CD4-positive, alpha-beta T cell treated with Interferon gamma for 1 hour (primary cell): ENCODE measurements around the gene ANGPT4.
"Not testable (repeated sequence)": the region's sequence is repeated elsewhere in the genome, so short reads cannot be mapped to it uniquely, and the experiment has no call there.

Experiments
- DNase-seq: peaks from one replicate; pipeline ENCODE4 v3.0.0-alpha.2; 2020

ANGPT4 gene

DNA sequence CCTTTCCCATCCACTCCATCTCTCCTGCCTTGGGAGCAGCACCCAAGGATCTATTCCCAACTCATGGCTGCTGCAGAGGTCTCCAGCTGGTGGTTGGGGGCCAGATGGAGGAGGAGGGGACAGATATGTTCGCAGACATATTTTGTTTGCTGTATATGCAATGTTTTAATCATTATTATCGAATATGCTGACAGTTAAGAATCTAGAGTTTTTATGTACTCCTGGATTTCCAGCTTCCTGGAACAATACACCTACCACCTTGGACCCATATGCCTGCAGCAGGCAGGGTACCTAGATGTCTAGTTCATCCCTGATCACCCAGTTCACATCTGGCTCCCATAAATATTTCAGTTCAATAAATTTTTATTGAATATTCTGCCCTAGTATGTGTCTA lies 73.6 kb downstream of the ANGPT4 start:
- DNase-seq: no peak

DNA sequence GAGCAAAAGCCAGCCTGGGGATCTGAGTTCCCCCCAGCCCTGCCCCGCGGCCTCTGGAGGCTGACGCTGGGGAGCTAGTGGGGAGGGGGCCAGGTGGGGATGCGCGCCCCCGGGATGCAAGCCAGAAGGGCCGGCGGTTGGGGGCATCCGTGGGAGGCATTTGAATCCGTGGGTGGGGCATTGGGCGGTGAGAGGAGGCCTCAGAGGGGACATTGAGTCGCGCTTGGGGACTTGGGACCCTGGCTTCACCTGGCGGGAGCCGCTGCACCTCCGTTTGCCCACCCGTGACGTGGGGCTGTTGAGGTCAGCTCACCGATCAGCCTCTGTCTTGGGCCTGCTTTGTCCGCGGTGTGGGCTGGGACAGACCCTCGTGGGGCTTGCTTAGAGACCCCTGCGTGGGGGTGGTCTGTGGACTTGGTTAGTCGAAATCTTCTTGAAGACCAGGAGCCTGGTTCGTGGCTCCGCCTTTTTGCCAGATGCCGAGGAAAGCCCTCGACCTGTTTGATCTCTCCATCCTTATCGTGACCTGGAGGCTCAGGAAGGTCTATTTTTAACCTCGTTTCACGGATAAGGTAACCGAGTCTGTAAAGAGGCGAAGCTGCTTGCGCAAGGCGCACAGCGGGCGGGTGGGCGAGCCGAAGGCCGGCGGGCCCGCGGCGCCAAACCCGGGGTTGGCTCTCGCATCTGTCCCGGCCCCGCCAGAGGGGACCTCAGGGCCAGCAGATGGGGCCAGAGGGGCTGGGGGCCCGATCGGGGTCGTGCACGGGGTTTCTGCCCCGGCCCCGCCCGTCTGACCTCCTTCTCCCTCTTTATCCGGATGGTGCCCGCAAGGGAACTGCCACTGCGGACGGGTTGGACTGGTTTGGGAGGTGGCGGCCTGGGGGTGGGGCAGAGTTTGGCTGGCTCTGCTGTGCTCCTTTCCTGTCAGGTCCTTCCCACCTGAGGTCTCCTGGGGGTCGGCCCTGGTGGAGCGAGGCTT lies 74.3 kb downstream of the ANGPT4 start:
- no peak for DNase-seq

DNA sequence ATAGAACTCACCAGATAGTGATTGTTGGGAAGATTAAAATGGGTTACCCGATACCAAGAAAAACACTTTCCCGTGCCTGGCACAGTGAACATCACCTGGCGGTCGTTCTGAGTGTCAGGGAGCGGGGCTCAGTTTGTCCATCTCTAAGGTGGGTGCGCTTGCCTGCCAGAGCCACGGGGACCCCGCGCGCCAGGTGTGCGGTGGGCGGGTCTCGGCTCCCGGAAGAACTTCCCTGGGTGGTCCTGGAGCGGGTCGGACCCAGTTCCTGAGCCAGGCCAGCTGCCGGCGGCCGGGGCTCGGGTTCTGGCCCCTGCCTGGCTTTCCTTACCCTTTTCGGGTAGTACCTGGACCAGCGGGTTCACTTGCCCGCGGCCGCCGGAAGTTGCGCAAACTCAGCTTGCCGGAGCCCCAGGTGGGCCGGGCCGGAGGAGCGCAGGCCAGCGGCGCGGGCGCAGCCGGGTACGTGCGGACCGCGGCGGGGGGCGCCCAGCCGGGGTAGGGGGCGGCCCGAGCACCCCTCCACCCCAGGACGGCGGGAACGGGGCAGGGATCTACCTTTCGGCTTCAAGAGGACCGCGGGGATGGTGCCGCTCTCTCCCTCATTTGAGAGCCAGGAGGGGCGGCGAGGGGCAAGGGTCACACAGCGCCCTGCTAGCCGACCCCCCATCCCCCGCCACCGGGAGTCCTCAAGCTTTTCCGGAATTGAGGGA lies 75.1 kb downstream of the ANGPT4 start:
- no peak for DNase-seq

DNA sequence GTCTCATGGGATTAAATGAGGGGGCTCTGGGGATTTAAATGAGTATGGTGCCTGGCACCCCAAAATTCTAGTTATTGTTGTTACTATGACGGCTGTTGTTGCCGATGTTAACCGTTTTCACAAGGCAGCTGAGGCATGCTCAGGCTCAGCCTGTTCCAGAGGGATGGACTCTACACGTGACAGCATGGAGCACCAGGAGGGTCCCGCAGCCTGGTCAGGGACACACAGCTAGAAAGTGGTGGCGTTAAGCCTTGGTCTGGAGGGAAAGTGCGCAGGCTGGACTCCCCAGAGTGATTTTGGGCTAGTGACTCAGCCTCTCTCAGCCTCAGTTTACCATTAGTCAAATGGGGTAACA lies 75.7 kb downstream of the ANGPT4 start:
- DNase-seq: no peak

DNA sequence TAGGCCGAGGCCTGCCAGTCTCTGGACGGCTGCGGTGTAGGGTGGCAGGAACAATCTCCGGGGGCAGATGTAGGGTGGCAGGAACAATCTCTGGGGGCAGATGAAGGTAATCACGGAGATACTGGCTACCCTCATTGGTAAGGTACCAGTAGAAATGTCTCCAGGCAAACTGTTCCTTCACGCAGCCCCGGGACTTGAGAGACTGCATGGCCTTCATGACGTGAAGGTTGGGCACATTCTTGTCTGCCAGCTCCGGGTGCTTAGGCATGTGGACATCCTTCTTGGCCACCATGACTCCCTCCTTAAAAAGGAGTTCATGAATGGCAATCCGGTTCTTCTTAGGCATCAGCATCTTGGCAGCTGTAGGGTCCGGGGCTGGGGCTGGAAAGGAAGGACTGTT lies 76.5 kb downstream of the ANGPT4 start:
- no peak for DNase-seq

DNA sequence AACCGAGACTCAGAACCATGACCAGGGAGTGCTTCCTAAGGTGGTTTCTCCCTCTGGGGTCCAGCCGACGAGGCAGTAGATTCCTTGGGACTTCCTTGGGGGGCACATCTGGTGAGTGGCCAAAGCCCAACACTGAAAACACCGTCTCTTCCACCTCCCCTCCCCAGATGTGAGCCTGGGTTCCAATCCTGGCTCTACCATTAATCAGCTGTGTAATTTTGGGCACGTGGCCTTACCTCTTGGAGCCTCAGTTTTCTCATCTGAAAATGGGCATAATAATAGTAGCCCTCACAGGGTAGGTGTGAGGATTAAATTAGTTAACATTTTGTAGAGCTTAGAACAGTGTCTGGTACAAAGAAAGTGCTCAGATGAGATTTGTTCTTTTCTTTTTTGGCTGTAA lies 77.1 kb downstream of the ANGPT4 start:
- DNase-seq: no peak

DNA sequence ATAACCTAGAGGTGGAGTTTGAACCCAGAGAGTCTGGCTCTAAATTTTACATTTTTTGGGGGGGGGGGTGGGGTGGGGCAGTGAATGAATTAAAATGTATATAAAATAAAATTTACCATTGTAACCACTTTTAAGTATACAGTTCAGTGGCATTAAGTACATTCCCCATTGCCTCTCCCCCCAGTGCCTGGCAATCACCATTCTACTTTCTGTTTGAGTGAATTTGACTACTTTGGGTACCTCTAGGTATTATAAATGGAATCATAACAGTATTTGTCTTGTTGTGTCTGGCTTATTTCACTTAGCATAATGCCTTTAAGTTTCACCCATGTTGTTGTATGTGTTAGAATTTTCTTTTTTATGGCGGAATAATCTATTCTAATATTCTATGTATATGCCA lies 79.9 kb downstream of the ANGPT4 start:
- no peak for DNase-seq

DNA sequence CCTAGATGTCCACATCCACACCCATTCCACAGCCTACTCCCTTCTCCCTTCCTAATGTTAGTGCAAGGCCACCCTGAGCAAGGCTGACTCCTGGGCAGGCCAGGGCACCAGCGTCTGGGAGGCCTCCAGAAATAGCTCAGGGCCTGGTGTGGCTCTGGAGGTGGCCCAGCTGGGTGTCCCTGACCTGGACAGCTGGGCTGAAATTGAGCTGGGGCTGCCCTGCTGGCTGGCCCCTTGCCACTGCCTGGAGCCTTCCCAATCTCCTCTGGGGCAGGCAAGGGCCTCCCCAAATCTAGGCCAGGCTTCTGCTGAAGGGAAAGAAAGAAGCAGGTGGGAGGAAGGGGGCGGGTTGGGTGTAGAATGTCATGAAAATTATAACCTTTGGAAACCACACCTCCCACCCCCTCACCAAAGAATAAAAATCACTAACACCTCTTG lies 80.5 kb downstream of the ANGPT4 start:
- no peak for DNase-seq

DNA sequence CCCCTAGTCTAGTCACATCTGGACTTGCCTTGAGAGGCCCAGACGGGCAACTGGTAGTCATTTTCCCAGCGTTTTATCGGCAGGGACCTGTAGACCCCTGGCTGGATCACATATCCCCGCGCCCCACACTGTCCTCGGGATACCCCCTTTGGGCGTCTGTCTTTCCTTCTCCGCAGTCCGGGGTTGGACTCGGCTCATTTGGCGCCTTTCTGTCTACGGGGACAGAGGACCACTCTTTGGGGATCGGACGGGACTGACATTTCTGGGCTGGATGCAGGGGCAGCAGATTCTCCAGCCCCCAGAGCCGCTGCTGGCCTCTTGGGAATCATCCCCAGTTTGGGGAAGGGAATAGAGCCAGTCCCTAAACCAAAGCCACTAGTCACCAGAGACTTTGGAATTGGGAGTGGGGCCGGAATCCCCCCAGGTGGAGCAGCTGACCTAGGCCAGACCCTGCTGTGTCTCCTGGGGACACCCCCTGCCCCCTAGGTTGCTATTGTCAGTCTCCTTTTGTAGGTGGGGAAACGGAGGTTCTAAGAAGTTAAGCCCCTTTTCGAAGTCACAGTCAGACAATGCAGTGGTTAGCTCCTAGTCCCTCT lies 81.9 kb downstream of the ANGPT4 start:
- no peak for DNase-seq

DNA sequence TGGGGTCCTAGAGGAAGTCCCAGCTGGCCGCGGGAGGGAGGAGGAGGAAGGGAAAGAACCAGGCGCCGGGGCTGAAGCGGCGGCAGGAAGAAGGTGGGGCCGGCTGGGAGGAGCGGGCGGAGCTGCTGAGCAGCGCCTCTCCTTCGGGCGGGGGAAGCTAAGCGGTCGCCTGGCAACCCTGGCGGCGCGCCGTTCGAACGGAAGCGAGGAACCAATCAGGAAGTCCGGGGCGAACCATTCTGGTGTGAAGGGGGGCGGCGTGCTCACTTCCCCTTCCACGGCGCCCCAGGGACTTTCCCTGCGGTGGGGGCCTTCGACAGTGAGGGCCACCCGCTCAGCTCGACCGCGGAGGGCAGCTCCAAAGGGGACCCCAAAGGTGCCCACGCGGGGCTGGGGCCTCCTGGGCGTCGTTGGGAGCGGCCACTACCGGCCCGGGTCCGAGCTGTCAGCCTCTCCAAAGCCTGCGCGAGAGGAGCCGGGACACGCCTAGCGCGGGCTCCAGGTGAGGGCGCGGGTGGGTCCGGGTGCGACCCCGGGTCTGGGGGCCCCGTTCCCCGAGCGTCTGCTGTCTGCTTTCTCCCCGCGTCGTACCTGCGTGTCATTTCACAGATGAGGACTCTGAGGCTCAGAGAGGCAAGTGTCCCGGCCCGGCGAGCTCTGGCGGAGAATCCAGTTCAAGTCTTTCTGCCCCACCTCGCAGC lies 82.5 kb downstream of the ANGPT4 start, which contains the start of gene FAM110A:
FAM110A (plus strand) TSS at position 266 of the 701 bp plus-strand sequence. CDS start 11,090 bp downstream, outside the sequence.
- DNase-seq: peak; percentile 94

DNA sequence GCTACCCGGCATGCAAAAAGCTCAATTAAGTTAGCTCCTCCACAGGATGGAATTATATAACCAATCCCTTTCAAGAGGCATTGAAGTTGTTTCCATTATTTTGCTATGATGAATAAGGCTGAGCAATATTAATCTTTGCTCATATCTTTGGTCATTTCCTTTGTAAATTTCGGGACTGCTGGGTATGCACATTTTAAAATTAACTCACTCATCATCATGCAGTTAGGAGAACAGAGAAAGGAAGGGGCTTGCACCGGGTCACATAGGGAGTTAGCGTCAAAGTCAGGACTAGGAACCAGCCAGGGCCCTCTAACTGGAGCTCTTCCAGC lies 83.0 kb downstream of the ANGPT4 start:
- DNase-seq: no peak

DNA sequence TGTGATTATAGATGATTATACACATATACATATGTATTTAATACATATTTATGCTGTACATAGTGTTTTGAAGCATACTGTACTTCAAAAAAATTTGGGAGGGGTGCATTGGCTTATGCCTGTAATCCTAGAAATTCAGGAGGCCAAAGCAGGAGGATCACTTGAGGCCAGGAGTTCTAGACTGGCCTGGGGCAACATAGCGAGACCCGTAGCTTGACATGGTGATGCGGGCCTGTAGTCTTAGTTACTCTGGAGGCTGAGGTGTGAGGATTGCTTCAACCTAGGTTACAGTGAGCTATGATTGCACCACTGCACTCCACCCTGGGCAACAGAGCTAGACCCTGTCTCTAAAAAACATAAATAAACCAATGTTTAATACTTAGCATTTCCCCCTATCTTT lies 84.2 kb downstream of the ANGPT4 start:
- DNase-seq: no peak

DNA sequence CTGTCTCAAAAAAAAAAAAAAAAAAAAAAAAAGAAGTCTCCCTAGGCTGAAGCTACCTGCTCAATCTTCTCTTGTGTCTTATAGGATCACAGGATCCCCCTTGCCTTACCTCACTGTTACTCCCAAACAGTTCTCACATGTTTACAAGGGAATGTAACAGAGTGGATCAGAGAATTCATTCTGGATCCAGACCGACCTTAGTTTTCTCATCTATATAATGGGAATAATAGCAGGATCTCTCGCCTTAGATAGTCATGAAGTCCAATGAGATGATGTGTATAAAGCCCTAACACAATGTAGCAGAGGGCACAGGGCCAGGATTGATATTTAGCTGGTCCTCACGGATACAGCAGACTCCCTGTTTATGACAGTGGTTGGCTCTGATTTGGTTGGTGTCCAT lies 84.9 kb downstream of the ANGPT4 start:
- DNase-seq: no peak

DNA sequence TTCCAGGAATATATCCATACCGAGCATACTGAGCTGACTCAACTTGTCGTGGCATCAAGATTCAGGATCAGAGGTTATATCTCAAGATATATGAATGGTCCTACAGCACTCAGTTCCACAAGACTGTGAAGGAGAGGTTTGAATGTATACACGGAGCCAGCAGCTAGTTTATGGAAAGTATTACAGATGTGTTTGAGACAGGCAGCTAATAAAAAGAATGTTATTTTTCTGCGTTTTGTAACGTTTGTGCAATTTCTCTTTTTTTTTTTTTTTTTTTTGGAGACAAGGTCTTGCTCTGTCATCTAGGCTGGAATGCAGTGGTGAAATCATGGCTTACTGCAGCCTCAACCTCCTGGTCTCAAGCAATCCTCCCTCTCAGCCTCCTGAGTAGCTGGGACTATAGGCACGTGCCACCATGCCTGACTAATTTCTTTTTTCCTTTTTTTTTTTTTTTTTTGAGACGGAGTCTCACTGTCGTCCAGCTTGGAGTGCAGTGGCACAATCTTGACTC lies 86.1 kb downstream of the ANGPT4 start:
- DNase-seq: no peak

DNA sequence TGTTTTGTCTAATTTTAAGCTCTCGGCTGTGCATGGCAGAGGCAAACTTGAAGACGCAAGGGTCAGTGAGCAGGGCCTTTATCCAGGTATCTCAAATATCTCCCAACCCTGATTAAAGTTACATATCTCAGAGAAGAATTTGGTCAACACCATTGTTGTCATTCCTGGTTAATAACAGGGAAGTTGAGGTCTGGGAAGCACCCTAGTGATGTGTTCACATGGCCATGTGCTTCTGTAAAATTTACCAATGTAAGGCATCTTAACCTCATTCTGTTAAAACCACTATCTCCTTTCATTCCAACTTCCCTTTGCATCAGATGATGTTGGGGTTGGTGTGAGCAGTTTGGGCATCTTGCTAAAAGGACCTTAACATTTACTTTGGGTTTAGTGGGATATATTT lies 86.6 kb downstream of the ANGPT4 start:
- no peak for DNase-seq

DNA sequence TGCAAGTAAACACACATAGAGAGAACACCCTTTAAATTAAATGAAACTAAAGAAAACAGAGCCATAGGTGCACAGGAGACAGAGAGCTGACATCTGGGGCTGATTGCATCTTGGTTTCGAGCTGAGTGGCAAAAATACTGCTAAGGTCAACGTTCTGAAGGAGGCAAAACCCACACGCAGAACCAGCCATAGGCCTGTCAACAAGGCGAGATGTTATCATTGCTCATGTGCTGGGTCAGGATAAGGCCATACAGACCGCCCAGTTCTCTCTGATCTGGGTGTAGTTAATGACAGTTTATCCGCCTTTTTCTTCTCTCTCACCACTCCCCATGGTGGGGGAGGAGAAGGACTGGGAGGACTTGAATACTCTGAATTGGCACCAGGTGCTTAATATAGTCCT lies 87.1 kb downstream of the ANGPT4 start:
- DNase-seq: no peak

DNA sequence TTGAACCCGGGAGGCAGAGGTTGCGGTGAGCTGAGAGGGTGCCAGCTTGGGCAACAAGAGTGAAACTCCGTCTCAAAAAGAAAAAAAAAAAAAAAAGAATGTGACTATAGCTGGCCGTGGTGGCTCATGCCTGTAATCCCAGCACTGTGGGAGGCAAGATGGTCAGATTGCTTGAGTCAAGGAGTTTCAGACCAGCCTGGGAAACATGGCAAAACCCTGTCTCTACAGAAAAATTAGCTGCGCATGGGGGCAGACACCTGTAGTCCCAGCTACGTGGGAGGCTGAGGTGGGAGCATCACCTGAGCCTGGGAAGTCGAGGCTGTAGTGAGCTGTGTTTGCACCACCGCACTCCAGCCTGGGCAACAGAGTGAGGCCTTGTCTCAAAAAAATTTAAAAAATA lies 88.2 kb downstream of the ANGPT4 start:
- DNase-seq: not testable (repeated sequence)

DNA sequence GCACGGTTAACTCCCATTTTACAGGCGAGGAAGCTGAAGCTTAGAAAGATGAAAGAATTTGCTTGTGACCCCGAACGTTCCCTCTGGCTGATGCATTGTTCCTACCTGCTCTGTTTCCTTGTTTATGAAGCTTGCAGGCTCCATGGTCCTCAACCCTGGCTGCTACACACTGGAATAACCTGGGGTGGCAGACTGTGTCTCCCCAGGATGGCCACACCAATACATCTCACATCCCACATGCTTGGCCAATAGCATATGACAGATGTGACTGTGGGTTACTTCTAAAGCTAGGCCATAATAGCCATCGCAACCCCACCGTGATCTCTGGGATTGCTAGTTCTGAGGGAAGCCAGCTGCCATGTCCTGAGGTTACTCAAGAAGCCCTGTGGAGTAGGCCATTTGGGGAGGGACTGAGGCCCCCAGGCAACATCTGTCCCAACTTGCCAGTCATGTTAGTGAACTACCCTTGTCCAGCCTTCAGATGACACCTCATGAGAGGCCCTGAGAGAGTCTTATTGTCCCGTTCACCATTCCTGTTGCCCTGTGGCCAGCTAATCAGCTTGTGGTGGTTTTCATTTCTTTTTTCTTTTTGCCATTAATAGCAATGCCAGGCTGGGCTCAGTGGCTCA lies 89.3 kb downstream of the ANGPT4 start:
- DNase-seq: no peak

DNA sequence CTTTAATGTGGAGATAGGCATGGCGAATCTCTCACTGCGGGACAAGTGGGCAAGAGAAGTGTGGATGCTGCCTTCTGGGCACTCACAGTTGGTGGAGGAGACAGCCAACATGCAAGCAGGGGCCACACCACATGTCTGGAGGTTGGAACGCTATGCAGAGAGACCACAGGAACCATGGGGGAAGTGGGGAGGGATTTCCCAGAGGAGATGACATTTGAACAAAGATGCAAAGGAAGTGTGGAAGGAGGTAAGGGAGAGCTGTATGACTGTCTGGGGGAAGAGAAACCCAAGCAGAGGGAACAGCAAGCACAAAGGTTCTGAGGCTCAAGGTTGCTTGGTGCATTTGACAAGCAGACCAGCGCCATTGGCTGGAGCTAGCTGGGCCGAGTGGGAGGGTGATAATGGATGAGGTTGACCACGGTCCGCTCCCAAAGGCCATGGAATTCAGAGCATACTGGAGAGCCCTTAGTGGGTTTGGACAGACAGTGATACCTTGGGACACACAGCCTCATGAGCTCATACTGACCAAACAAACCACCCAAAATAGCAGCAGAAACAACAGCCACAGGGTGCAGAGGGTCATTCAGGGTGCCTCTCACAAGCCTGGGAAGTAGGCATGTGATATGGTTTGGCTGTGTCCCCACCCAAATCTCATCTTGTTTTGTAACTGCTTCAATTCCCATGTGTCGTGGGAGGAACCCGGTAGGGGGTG lies 90.3 kb downstream of the ANGPT4 start:
- no peak for DNase-seq

DNA sequence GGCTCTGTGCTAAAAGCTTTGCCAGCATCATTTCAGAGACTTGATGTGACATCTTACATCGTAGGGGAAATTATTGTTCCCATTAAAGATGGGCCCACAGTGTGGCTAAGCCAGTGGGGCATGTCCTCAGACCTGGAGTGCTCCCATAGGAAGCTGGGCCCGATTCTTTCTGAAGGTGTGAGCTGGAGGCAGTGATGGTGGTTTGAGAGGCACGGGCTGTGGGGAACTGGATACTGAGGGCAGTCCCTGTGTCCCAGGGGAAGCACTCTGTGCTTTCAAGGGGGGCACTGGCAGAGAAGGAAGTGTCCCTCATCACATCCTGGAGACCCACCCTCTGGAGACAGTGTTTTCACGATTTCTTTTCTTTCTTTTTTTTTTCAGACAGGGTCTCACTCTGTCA lies 91.2 kb downstream of the ANGPT4 start:
- no peak for DNase-seq

DNA sequence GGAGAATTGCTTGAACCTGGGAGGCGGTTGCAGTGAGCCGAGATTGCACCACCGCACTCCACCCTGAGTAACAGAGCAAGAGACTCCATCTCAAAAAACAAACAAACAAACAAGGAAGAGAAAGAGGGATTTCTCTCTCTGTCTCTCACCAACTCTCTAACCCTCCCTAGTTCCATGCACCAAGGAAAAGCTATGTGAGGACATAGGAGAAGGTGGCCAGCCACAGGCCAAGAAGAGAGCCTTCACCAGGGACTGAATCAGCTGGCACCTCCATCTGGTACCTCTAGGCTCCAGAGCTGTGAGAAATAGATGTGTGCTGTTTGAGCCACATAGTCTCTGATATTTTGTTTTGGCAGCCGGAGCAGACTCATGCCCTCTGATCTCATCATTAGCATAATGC lies 91.6 kb downstream of the ANGPT4 start:
- DNase-seq: no peak

DNA sequence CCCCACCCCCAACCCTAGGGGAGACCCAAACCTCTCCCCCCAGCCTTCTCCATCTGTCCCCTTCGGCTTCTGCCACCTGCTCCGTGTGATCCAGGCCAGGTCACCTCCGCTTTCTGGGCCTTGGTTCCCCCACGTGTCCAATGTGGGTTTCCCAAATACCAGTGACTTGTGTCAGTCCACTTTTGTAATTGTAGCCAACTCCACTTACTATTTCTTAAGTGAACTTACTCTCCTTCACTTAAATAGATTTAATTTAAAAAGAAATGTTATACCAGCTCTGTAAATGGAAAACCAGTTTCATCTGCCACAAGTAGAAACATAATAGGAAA lies 92.6 kb downstream of the ANGPT4 start:
- no peak for DNase-seq
